K562 (cell line): ENCODE results near the gene SUPT5H. TPM values are rescaled to one million over a fixed set of nuclear protein-coding genes. Genes with fewer than 3 reads are reported as not detected.

Source experiments
- REST ChIP-seq, 2 experiments: fragments of 450-650 bp; formaldehyde crosslinking in 1 of 2; IDR thresholded peaks; 2 replicates each; pipeline versions ENCODE4 v1.4.0 to v1.6.1; 2014 to 2020; ENCODE audit warnings: mild to moderate bottlenecking in 2 of 2, borderline replicate concordance in 1 of 2, low read depth in 1 of 2
- polyA plus RNA-seq, 8 experiments: library from polyadenylated mRNA; depleted of rRNA in 4 of 8; stranded (reverse) in 5 of 8; unstranded in 3 of 8; fragments of >200 nt; fragmentation: Nextera tagmentation in 2 of 8; fragmentation: Illumina TruSeq in 1 of 8; extraction: Ambion mirVana in 2 of 8; extraction: Trizol in 1 of 8; gene quantifications; 2 replicates each; pipeline versions ENCODE4 v1.2.1 to v1.2.3, GENCODE V29; 2011 to 2014; ENCODE audit warnings: inconsistent platforms in 1 of 8, missing spikeins in 1 of 8
- total RNA-seq, 7 experiments: library from RNA; depleted of rRNA in 6 of 7; stranded (reverse); fragments of >200 nt in 6 of 7; fragmentation: Illumina TruSeq in 2 of 7; extraction: Trizol in 2 of 7; gene quantifications; 2 replicates each; pipeline versions ENCODE4 v1.2.1 to v1.2.3, GENCODE V29; 2011 to 2021; ENCODE audit warnings: low replicate concordance in 1 of 7

The SUPT5H gene
- total and polyA plus RNA-seq, 9 of the 15 experiments (the other 6 are each of a cell fraction or from before 2014, with no cell fraction given) = 13.3 to 85.9 (median 35.9) TPM

GRCh38 chr19:39514840-39515550 lies 69.6 kb downstream of the SUPT5H start, which contains the start of gene SELENOV (continued):
- TF ChIP-seq REST (IDR thresholded peaks at IDR 0.05; ENCODE audit: borderline replicate concordance) (peak; percentile 10; the same call in 1 of the 2 replicates), REST (CRISPR knock-in tag; IDR thresholded peaks at IDR 0.05; ENCODE audit: low read depth) (no peak)
